AG08395 (cell line): ENCODE data around the gene SLC6A11.
A peak's percentile ranks its signal among the peaks of the same experiment; 100 is the strongest.

ENCODE experiments used
- DNase-seq: peaks from one replicate; pipeline ENCODE4 v3.0.0; 2012; ENCODE audit warnings: mixed read lengths, low spot score

SLC6A11 gene

GRCh38 chr3:10841100-10841499, 25.1 kb downstream of the SLC6A11 start:
- no peak for DNase-seq

GRCh38 chr3:10843378-10843777, 27.4 kb downstream of the SLC6A11 start:
- DNase-seq: no peak

GRCh38 chr3:10845001-10845761, 29.2 kb downstream of the SLC6A11 start:
- DNase-seq: no peak

- DNase-seq: no peak
Observed at GRCh38 chr3:10845839-10846656, 30.0 kb downstream of the SLC6A11 start.

- no peak for DNase-seq
Observed at GRCh38 chr3:10846657-10846975, 30.6 kb downstream of the SLC6A11 start.

- no peak for DNase-seq
Observed at GRCh38 chr3:10848261-10848660, 32.2 kb downstream of the SLC6A11 start.

- no peak for DNase-seq
Observed at GRCh38 chr3:10852066-10852808, 36.2 kb downstream of the SLC6A11 start.

- DNase-seq: no peak
Observed at GRCh38 chr3:10855083-10855870, 39.2 kb downstream of the SLC6A11 start.

GRCh38 chr3:10855871-10856662, 40.0 kb downstream of the SLC6A11 start:
- DNase-seq: no peak

- no peak for DNase-seq
Observed at GRCh38 chr3:10857235-10857634, 41.2 kb downstream of the SLC6A11 start.

- no peak for DNase-seq
Observed at GRCh38 chr3:10858091-10858490, 42.1 kb downstream of the SLC6A11 start.

GRCh38 chr3:10867384-10867783, 51.4 kb downstream of the SLC6A11 start:
- DNase-seq: no peak

GRCh38 chr3:10869460-10869859, 53.4 kb downstream of the SLC6A11 start:
- no peak for DNase-seq

- no peak for DNase-seq
Observed at GRCh38 chr3:10870296-10870695, 54.3 kb downstream of the SLC6A11 start.

- DNase-seq: no peak
Observed at GRCh38 chr3:10873415-10873814, 57.4 kb downstream of the SLC6A11 start.

- no peak for DNase-seq
Observed at GRCh38 chr3:10875914-10876313, 59.9 kb downstream of the SLC6A11 start.

GRCh38 chr3:10876661-10877060, 60.6 kb downstream of the SLC6A11 start:
- peak; percentile 7 for DNase-seq

GRCh38 chr3:10882851-10883250, 66.8 kb downstream of the SLC6A11 start:
- DNase-seq: no peak

- no peak for DNase-seq
Observed at GRCh38 chr3:10883478-10884234, 67.6 kb downstream of the SLC6A11 start.

- DNase-seq: no peak
Observed at GRCh38 chr3:10887015-10887414, 71.0 kb downstream of the SLC6A11 start.
